GM23338 (cell line): Measurements from ENCODE around the gene RAD18.

ENCODE experiments used
- CREB1 ChIP-seq: fragments of 250-450 bp; sonication (Bioruptor Pico); IDR thresholded peaks from 2 replicates; pipeline ENCODE4 v1.5.0; 2020; ENCODE audit warnings: low read depth, mild to moderate bottlenecking, moderate library complexity
- CTCF ChIP-seq, 2 experiments: fragments of 200-600 bp in 1 of 2; sonication (generic) in 1 of 2; conservative IDR thresholded peaks; 2 replicates each; pipeline versions ENCODE4 v1.5.1 to v1.6.1; 2016 to 2017; ENCODE audit warnings: antibody characterized with exemption in 2 of 2, low read depth in 2 of 2, mild to moderate bottlenecking in 2 of 2, moderate library complexity in 1 of 2
- ETS1 ChIP-seq: IDR thresholded peaks from 2 replicates; pipeline ENCODE4 v1.6.1; 2016; ENCODE audit warnings: antibody characterized with exemption
- EZH2 ChIP-seq: fragments of 200-600 bp; sonication (generic); IDR thresholded peaks from one replicate; pipeline ENCODE4 v1.8.0; 2017; ENCODE audit warnings: antibody characterized with exemption, mild to moderate bottlenecking, low read depth; ENCODE audit not compliant: unreplicated experiment
- EZH2phosphoT487 ChIP-seq: fragments of 200-600 bp; sonication (generic); IDR thresholded peaks from one replicate; pipeline ENCODE4 v1.8.1; 2018; ENCODE audit warnings: antibody characterized with exemption; ENCODE audit not compliant: unreplicated experiment
- JUNB ChIP-seq: IDR thresholded peaks from one replicate; pipeline ENCODE4 v1.6.1; 2016; ENCODE audit warnings: antibody characterized with exemption; ENCODE audit not compliant: unreplicated experiment
- NANOG ChIP-seq: IDR thresholded peaks from 2 replicates; pipeline ENCODE4 v1.6.1; 2016; ENCODE audit warnings: antibody characterized with exemption, borderline replicate concordance
- POLR2AphosphoS5 ChIP-seq: IDR thresholded peaks from 2 replicates; pipeline ENCODE4 v1.6.1; 2016; ENCODE audit warnings: antibody characterized with exemption, low read depth
- REST ChIP-seq: IDR thresholded peaks from one replicate; pipeline ENCODE4 v1.6.1; 2018; ENCODE audit warnings: antibody characterized with exemption; ENCODE audit not compliant: unreplicated experiment
- ZNF331 ChIP-seq: fragments of 250-450 bp; sonication (Bioruptor Pico); IDR thresholded peaks from 2 replicates; pipeline ENCODE4 v1.5.0; 2020; ENCODE audit warnings: low read depth, mild to moderate bottlenecking, moderate library complexity
- ZNF462 ChIP-seq: fragments of 250-450 bp; sonication (Bioruptor Pico); IDR thresholded peaks from 2 replicates; pipeline ENCODE4 v1.5.0; 2020; ENCODE audit warnings: mild to moderate bottlenecking, moderate library complexity

- TF ChIP-seq EZH2, result no peak
- peak; percentile 35 to 48; a peak in 3 of 4 replicates for TF ChIP-seq CTCF (conservative IDR thresholded peaks at IDR 0.05; ENCODE audit: low read depth in 2 of 2)
- TF ChIP-seq ZNF462, result no peak
- no peak for TF ChIP-seq EZH2phosphoT487
- no peak for TF ChIP-seq POLR2AphosphoS5
- no peak for TF ChIP-seq CREB1
- TF ChIP-seq ETS1, result no peak
- no peak for TF ChIP-seq JUNB
- TF ChIP-seq REST, result no peak
- TF ChIP-seq ZNF331, result no peak
- no peak for TF ChIP-seq NANOG
Observed at GRCh38 chr3:8938021-8938420, 25.3 kb downstream of the RAD18 start.
